K562 (cell line): ENCODE results near the gene ARHGAP35.
"Not testable (repeated sequence)": the region's sequence is repeated elsewhere in the genome, so short reads cannot be mapped to it uniquely, and the experiment has no call there.

Source experiments
- CTCF ChIP-seq, 3 experiments: IDR thresholded peaks in 2 of 3; conservative IDR thresholded peaks in 1 of 3; 2 replicates each; pipeline ENCODE4 v1.5.1; 2011 to 2012; ENCODE audit warnings: low read length in 3 of 3, mild to moderate bottlenecking in 3 of 3, control low read depth in 2 of 3, improper control_type of control experiment in 1 of 3, inconsistent platforms in 1 of 3, low read depth in 1 of 3, mixed read lengths in 1 of 3, moderate library complexity in 1 of 3; ENCODE audit not compliant: insufficient read depth in 2 of 3
- EP300 ChIP-seq: IDR thresholded peaks from 2 replicates; pipeline ENCODE4 v1.6.1; 2012; ENCODE audit warnings: low read length, improper control_type of control experiment
- GABPB1 ChIP-seq: sonication (generic); formaldehyde crosslinking; IDR thresholded peaks from 2 replicates; pipeline ENCODE4 v1.8.0; 2022; ENCODE audit warnings: mild to moderate bottlenecking, missing genetic modification reagents
- MYBL2 ChIP-seq, 2 experiments: fragments of 450-650 bp in 1 of 2; sonication (generic) in 1 of 2; formaldehyde crosslinking in 1 of 2; IDR thresholded peaks; 2 replicates each; pipeline versions ENCODE4 v1.6.1 to v1.8.1; 2017 to 2022; ENCODE audit warnings: borderline replicate concordance in 1 of 2, inconsistent platforms in 1 of 2, low read depth in 1 of 2, mild to moderate bottlenecking in 1 of 2, missing genetic modification reagents in 1 of 2, moderate library complexity in 1 of 2
- POLR2AphosphoS5 ChIP-seq: IDR thresholded peaks from 2 replicates; pipeline ENCODE4 v1.6.1; 2011; ENCODE audit warnings: mild to moderate bottlenecking, low read depth, low read length, moderate library complexity; ENCODE audit not compliant: control insufficient read depth, insufficient read depth
- SAFB ChIP-seq: fragments of 200-400 bp; formaldehyde crosslinking; IDR thresholded peaks from 2 replicates; pipeline ENCODE4 v1.6.1; 2017; ENCODE audit warnings: low read depth, low read length, borderline replicate concordance
- TEAD1 ChIP-seq, 2 experiments: fragments of 450-650 bp in 1 of 2; sonication (generic) in 1 of 2; formaldehyde crosslinking; IDR thresholded peaks; 2 replicates each; pipeline versions ENCODE4 v1.4.0 to v1.8.0; 2020 to 2022; ENCODE audit warnings: mild to moderate bottlenecking in 2 of 2, missing genetic modification reagents in 1 of 2
- ZBTB7A ChIP-seq: IDR thresholded peaks from 2 replicates; pipeline ENCODE4 v1.6.1; 2011; ENCODE audit warnings: low read depth, mild to moderate bottlenecking, low read length, moderate library complexity, borderline replicate concordance; ENCODE audit not compliant: control insufficient read depth
- ZBTB9 ChIP-seq: fragments of 450-650 bp; formaldehyde crosslinking; IDR thresholded peaks from 2 replicates; pipeline ENCODE4 v1.4.0; 2020; ENCODE audit warnings: mild to moderate bottlenecking, moderate library complexity
- ZFP91 ChIP-seq: sonication (generic); formaldehyde crosslinking; IDR thresholded peaks from 2 replicates; pipeline ENCODE4 v1.8.0; 2022; ENCODE audit warnings: mild to moderate bottlenecking, missing genetic modification reagents
- ZNF3 ChIP-seq: fragments of 250-450 bp; sonication (Bioruptor Pico); IDR thresholded peaks from 2 replicates; pipeline ENCODE4 v1.5.0; 2021; ENCODE audit warnings: mild to moderate bottlenecking, moderate library complexity

- TF ChIP-seq TEAD1 (CRISPR knock-in tag; IDR thresholded peaks at IDR 0.05); GABPB1 (CRISPR knock-in tag); CTCF (IDR thresholded peaks at IDR 0.05 in 2 of 3, conservative IDR thresholded peaks at IDR 0.05 in 1 of 3; ENCODE audit: insufficient read depth in 2 of 3, low read depth in 1 of 3, low read length in 3 of 3); ZFP91 (CRISPR knock-in tag); MYBL2 (IDR thresholded peaks at IDR 0.05; ENCODE audit: low read depth); MYBL2 (CRISPR knock-in tag; IDR thresholded peaks at IDR 0.05; ENCODE audit: borderline replicate concordance); ZNF3 (CRISPR knock-in tag); ZBTB9 (CRISPR knock-in tag); SAFB; ZBTB7A; EP300; POLR2AphosphoS5: not testable (repeated sequence)
Measured at GRCh38 chr19:46871173-46871572, 10.4 kb downstream of the ARHGAP35 start.
